Activated CD4-positive, alpha-beta T cell treated with anti-CD3 and anti-CD28 coated beads, Interleukin-2, amount 10 ng/mL, durations not matched to agents 24 days and 14 days (primary cell): ENCODE results near the gene NYAP2. TPM values are rescaled to one million over a fixed set of nuclear protein-coding genes. Genes with fewer than 3 reads are reported as not detected.

ENCODE experiments used
- DNase-seq: peaks from one replicate; pipeline ENCODE4 v3.0.0; 2022
- H3K27ac Mint-ChIP-seq: one replicate; pipeline ENCODE4 v1.8.0; 2022; ENCODE audit warnings: mild to moderate bottlenecking, mixed read lengths
- H3K27me3 Mint-ChIP-seq: one replicate; pipeline ENCODE4 v1.8.0; 2022; ENCODE audit warnings: mixed read lengths
- H3K36me3 Mint-ChIP-seq: one replicate; pipeline ENCODE4 v1.8.0; 2022; ENCODE audit warnings: low read depth, mild to moderate bottlenecking, mixed read lengths
- H3K4me1 Mint-ChIP-seq: one replicate; pipeline ENCODE4 v1.8.0; 2021; ENCODE audit warnings: mixed read lengths
- H3K4me3 Mint-ChIP-seq: one replicate; pipeline ENCODE4 v1.8.0; 2022; ENCODE audit warnings: mild to moderate bottlenecking, moderate library complexity, mixed read lengths
- H3K9me3 Mint-ChIP-seq: one replicate; pipeline ENCODE4 v1.8.0; 2021; ENCODE audit warnings: mixed read lengths
- intact Hi-C: fragments of 100-400 bp; cut with micrococcal nuclease; formaldehyde crosslinking; loops from one replicate; pipeline ENCODE4 v1.15.1; 2023
- total RNA-seq: library from RNA; stranded (reverse); gene quantifications from 2 replicates; pipeline ENCODE4 v1.2.3, GENCODE V29; 2022

NYAP2 gene
- total RNA-seq, 1 donor from 2014 or later: not detected

GRCh38 chr2:225512876-225513540 lies 113.5 kb downstream of the NYAP2 start:
- Mint-ChIP-seq H3K27me3 (no peaks in the 10 kb centered on the region), H3K27ac (no peak overlapping the region), H3K36me3 (no peaks in the 10 kb centered on the region), H3K9me3 (no peaks in the 10 kb centered on the region), H3K4me3 (no peak overlapping the region), H3K4me1 (no peaks in the 10 kb centered on the region)
- intact Hi-C loops: no loop called here
- no peak for DNase-seq

- no peak for DNase-seq
- intact Hi-C loops: no loop called here
- Mint-ChIP-seq H3K4me1 (no peaks in the 10 kb centered on the region), H3K4me3 (no peak overlapping the region), H3K9me3 (no peaks in the 10 kb centered on the region), H3K27ac (no peak overlapping the region), H3K27me3 (no peaks in the 10 kb centered on the region), H3K36me3 (no peaks in the 10 kb centered on the region)
Measured at GRCh38 chr2:225515033-225515432, 115.5 kb downstream of the NYAP2 start.

GRCh38 chr2:225526760-225527390 lies 127.4 kb downstream of the NYAP2 start:
- no peak for DNase-seq
- no peaks in the 10 kb centered on the region for H3K4me1 Mint-ChIP-seq
- no peak overlapping the region for H3K4me3 Mint-ChIP-seq
- H3K27me3 Mint-ChIP-seq: peaks cover 9% of the 10 kb centered on the region
- intact Hi-C loops: no loop called here
- no peaks in the 10 kb centered on the region for H3K36me3 Mint-ChIP-seq
- H3K9me3 Mint-ChIP-seq: no peaks in the 10 kb centered on the region
- no peak overlapping the region for H3K27ac Mint-ChIP-seq

- no peaks in the 10 kb centered on the region for H3K9me3 Mint-ChIP-seq
- H3K36me3 Mint-ChIP-seq: no peaks in the 10 kb centered on the region
- no peaks in the 10 kb centered on the region for H3K4me1 Mint-ChIP-seq
- no peak overlapping the region for H3K4me3 Mint-ChIP-seq
- DNase-seq: no peak
- no peaks in the 10 kb centered on the region for H3K27me3 Mint-ChIP-seq
- intact Hi-C loops: no loop called here
- no peak overlapping the region for H3K27ac Mint-ChIP-seq
Measured at GRCh38 chr2:225531559-225531958, 132.0 kb downstream of the NYAP2 start.

GRCh38 chr2:225532096-225532495 lies 132.6 kb downstream of the NYAP2 start:
- Mint-ChIP-seq H3K27ac (no peak overlapping the region), H3K27me3 (no peaks in the 10 kb centered on the region), H3K36me3 (no peaks in the 10 kb centered on the region), H3K4me3 (no peak overlapping the region), H3K9me3 (no peaks in the 10 kb centered on the region), H3K4me1 (no peaks in the 10 kb centered on the region)
- intact Hi-C loops: no loop called here
- no peak for DNase-seq

DNA sequence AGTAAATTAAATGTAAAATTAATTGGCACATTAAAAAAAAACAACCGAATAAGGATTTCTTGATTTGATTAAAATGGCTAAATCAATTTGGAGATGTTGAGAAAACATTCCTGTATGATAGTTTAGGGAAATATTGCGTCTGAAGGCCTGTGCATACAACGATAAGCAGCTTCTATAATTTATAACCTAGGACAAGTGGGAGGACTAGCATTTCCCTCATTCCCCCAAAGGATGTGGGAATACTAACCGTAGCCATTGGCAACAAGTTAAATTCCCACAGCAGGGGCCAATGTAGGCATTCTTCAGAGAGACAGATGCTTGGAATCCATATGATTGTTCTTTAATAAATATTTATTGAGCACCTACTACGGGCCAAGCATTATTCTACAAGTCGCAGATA lies 134.5 kb downstream of the NYAP2 start:
- intact Hi-C loops: no loop called here
- no peak overlapping the region for H3K4me3 Mint-ChIP-seq
- no peak overlapping the region for H3K27ac Mint-ChIP-seq
- H3K4me1 Mint-ChIP-seq: no peaks in the 10 kb centered on the region
- H3K9me3 Mint-ChIP-seq: no peaks in the 10 kb centered on the region
- no peak for DNase-seq
- H3K27me3 Mint-ChIP-seq: no peaks in the 10 kb centered on the region
- no peaks in the 10 kb centered on the region for H3K36me3 Mint-ChIP-seq

- H3K4me1 Mint-ChIP-seq: no peaks in the 10 kb centered on the region
- DNase-seq: no peak
- no peaks in the 10 kb centered on the region for H3K9me3 Mint-ChIP-seq
- no peak overlapping the region for H3K4me3 Mint-ChIP-seq
- H3K36me3 Mint-ChIP-seq: no peaks in the 10 kb centered on the region
- H3K27me3 Mint-ChIP-seq: no peaks in the 10 kb centered on the region
- intact Hi-C loops: no loop called here
- H3K27ac Mint-ChIP-seq: no peak overlapping the region
Measured at GRCh38 chr2:225534697-225535096, 135.2 kb downstream of the NYAP2 start.

DNA sequence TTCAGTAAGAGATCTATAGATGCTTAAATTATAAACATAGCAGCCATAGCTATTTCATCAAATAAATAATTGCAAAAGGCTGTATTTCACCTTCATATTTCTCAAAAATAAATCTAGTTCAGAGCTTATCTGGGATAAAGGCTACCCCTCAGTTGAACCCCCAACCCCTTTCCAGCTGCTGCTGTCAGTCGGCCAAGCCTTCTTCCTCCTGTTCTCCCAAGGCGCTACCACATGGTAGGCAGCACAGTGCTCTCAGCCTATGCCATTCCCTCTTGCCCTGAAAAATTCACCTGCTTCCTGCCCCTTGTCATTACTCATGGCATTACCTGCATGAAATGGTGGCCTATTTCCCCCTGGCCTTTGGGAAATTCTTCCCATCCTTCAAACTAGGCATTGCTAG lies 136.5 kb downstream of the NYAP2 start:
- intact Hi-C loops: no loop called here
- H3K9me3 Mint-ChIP-seq: peaks cover 4% of the 10 kb centered on the region

DNA sequence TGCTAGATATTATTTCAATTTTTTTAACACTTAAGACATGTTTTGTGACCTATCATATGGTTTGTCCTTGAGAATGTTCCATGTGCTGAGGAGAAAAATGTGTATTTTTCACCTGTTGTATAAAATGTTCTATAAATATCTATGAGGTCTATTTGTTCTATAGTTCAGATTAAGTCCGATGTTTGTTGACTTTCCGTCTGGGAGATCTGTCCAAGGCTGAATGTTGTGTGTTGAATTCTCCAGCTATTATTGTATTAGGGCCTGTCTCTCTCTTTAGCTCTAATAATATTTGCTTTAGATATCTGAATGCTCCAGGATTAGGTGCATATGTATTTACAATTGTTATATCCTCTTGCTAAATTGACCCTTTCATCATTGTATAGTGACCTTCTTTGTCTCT lies 144.1 kb downstream of the NYAP2 start:
- Mint-ChIP-seq H3K36me3 (no peaks in the 10 kb centered on the region), H3K4me3 (no peak overlapping the region), H3K27me3 (peaks cover 2% of the 10 kb centered on the region), H3K9me3 (peaks cover 4% of the 10 kb centered on the region), H3K4me1 (no peaks in the 10 kb centered on the region), H3K27ac (no peak overlapping the region)
- intact Hi-C loops: no loop called here
- no peak for DNase-seq

More for the DNA sequence above, 136.5 kb downstream of the NYAP2 start:
- no peaks in the 10 kb centered on the region for H3K27me3 Mint-ChIP-seq
- no peak overlapping the region for H3K4me3 Mint-ChIP-seq
- no peaks in the 10 kb centered on the region for H3K36me3 Mint-ChIP-seq
- no peaks in the 10 kb centered on the region for H3K4me1 Mint-ChIP-seq
- no peak overlapping the region for H3K27ac Mint-ChIP-seq
- no peak for DNase-seq

DNA sequence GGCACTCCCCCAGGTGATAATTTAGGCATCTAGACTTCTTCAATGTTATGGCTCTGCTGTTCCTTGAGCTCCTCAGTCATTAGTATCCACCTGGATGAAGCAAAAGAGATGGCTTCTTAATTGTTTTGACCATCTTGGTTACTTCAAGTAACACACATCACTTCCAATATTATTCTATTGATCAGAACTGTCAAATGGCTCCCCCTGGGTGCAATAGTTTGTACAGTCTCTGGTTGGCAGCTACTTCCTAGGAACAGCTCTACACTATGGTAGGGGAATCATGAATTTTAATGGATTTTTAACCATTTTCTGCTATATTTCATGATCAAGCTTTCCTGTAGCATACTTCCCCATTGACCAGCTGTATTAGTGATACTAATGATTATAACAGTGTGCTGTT lies 157.0 kb downstream of the NYAP2 start:
- DNase-seq: no peak
- Mint-ChIP-seq H3K36me3 (no peaks in the 10 kb centered on the region), H3K4me3 (no peak overlapping the region), H3K27ac (no peak overlapping the region), H3K9me3 (no peaks in the 10 kb centered on the region), H3K4me1 (no peaks in the 10 kb centered on the region), H3K27me3 (peaks cover 6% of the 10 kb centered on the region)
- intact Hi-C loops: no loop called here

DNA sequence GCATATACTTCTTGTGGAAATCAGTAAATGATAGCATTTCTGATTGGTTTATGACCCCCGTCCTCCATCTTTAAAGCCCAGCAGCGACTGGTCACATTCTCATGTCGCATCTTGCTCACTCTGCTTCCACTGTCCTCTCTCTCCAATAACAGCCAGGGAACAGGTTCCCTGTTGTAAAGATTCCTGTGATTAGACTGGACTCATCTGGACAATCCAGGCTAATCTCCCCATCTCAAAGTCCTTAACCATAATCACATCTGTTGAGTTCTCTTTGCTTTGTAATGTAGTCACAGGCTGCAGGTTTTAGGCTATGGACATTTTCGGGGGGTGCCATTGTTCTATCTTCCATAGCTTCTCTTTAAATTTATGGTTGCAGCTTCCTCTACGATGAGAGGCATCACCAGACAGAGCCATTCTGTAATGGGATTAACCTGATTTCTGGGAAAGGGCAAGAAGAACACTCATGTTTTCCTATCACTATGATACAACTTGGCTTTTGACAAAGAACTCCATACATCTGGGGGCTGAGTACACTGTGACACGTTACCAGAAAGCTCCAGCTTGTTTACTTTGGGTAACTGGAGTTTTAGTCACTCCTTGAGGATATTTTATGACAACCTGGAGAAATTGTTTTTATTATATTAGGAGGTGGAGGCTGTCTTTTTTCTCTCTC lies 159.0 kb downstream of the NYAP2 start:
- no peak overlapping the region for H3K4me3 Mint-ChIP-seq
- intact Hi-C loops: no loop called here

DNA sequence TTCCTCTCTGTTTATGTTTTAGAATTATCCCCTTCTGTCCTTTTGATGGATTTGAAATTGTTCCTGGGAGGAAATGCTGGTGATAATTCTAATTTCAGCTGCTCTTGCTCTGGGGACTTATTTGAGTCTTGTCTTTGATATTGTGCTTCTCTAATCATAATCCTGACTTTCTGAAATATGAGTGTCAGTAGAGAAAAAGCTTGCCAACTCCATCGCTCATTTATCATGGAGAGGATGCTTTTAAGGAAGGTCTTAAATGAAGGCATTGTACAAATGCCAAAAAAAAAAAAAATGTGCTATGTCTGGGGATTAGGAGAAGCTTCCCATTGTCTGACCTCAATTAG lies 159.5 kb downstream of the NYAP2 start:
- no peaks in the 10 kb centered on the region for H3K36me3 Mint-ChIP-seq
- no peak overlapping the region for H3K27ac Mint-ChIP-seq
- H3K4me3 Mint-ChIP-seq: no peak overlapping the region
- peaks cover 15% of the 10 kb centered on the region for H3K27me3 Mint-ChIP-seq
- DNase-seq: no peak
- intact Hi-C loops: no loop called here
- H3K9me3 Mint-ChIP-seq: no peaks in the 10 kb centered on the region
- no peaks in the 10 kb centered on the region for H3K4me1 Mint-ChIP-seq

More for the DNA sequence above, 159.0 kb downstream of the NYAP2 start:
- Mint-ChIP-seq H3K9me3 (no peaks in the 10 kb centered on the region), H3K4me1 (no peaks in the 10 kb centered on the region), H3K36me3 (no peaks in the 10 kb centered on the region), H3K27ac (no peak overlapping the region), H3K27me3 (peaks cover 15% of the 10 kb centered on the region)
- DNase-seq: no peak

GRCh38 chr2:225566798-225567197 lies 167.3 kb downstream of the NYAP2 start:
- Mint-ChIP-seq H3K9me3 (no peaks in the 10 kb centered on the region), H3K36me3 (no peaks in the 10 kb centered on the region), H3K27ac (no peak overlapping the region), H3K4me1 (no peaks in the 10 kb centered on the region), H3K27me3 (peaks cover 13% of the 10 kb centered on the region), H3K4me3 (no peak overlapping the region)
- DNase-seq: no peak
- intact Hi-C loops: no loop called here

- Mint-ChIP-seq H3K27ac (no peak overlapping the region), H3K4me1 (no peaks in the 10 kb centered on the region), H3K4me3 (no peak overlapping the region), H3K27me3 (peaks cover 5% of the 10 kb centered on the region), H3K36me3 (no peaks in the 10 kb centered on the region), H3K9me3 (no peaks in the 10 kb centered on the region)
- intact Hi-C loops: no loop called here
- DNase-seq: no peak
Measured at GRCh38 chr2:225569995-225570394, 170.5 kb downstream of the NYAP2 start.
